Fibroblast of lung (primary cell): ENCODE results near the gene CCDC127.

ENCODE experiments used
- EZH2 ChIP-seq: IDR thresholded peaks from 2 replicates; pipeline ENCODE4 v1.5.1; 2012; ENCODE audit warnings: low read length, control low read depth, mild to moderate bottlenecking; ENCODE audit errors: missing control alignments
- TF ChIP-seq, protein P1 (sequence below), 2 donors: IDR thresholded peaks in 1 of 2; conservative IDR thresholded peaks in 1 of 2; 1 replicate in 1 of 2; 2 replicates in 1 of 2; pipeline ENCODE4 v1.5.1; 2011 to 2012; ENCODE audit warnings: low read length in 2 of 2, control low read depth in 1 of 2, inconsistent platforms in 1 of 2, low read depth in 1 of 2, mild to moderate bottlenecking in 1 of 2

DNA sequence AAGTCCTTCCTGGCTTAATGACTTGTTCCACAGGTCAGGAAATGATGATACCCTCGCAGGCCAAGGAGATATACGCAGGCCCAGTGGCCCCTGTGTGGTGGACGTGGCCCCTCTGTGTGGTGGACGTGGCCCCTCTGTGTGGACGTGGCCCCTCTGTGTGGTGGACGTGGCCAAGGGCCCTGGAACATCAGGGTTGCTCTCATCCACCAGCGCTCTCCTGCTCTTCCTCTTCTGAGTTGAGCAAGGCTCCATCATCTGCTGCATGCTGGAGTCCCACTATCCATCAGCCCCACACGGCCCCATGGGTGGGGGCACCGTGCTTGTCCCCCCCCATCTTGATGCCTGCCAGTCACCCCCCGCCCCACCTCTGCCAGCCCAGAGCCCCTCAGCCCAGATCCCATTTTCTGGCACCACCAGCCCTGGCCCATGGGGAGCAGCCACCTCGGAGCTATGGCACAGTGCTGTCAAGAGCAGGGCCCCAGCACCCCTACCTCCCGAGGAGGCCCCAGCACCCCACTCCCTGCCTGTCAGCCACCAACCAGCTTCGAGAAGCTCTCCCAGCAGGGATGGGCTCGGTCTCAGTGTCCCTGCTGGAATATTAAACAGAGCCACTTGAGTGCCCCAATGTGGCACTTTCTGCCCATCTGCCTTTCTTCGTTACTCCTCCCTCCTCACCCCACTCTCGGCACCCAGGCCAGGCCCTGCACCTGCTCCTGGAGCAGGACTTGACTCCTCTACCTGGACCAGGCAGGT is 18.6 kb downstream of the CCDC127 start:
- TF ChIP-seq, protein P1, sequence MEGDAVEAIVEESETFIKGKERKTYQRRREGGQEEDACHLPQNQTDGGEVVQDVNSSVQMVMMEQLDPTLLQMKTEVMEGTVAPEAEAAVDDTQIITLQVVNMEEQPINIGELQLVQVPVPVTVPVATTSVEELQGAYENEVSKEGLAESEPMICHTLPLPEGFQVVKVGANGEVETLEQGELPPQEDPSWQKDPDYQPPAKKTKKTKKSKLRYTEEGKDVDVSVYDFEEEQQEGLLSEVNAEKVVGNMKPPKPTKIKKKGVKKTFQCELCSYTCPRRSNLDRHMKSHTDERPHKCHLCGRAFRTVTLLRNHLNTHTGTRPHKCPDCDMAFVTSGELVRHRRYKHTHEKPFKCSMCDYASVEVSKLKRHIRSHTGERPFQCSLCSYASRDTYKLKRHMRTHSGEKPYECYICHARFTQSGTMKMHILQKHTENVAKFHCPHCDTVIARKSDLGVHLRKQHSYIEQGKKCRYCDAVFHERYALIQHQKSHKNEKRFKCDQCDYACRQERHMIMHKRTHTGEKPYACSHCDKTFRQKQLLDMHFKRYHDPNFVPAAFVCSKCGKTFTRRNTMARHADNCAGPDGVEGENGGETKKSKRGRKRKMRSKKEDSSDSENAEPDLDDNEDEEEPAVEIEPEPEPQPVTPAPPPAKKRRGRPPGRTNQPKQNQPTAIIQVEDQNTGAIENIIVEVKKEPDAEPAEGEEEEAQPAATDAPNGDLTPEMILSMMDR (conservative IDR thresholded peaks at IDR 0.05 in 1 of 2, IDR thresholded peaks at IDR 0.05 in 1 of 2; ENCODE audit: low read depth in 1 of 2, low read length in 2 of 2) = no peak
- no peak for TF ChIP-seq EZH2
